Stomach smooth muscle (tissue), 2 donors: ENCODE data around the gene ACTRT2.

Experiments
- H3K27ac ChIP-seq: one replicate; pipeline ENCODE4 v1.7.0; 2013; ENCODE audit warnings: mild to moderate bottlenecking, low read length, inconsistent platforms
- H3K27me3 ChIP-seq, 2 donors: one replicate each; pipeline ENCODE4 v1.7.0; 2013; ENCODE audit warnings: low read length in 2 of 2; ENCODE audit not compliant: insufficient read depth in 2 of 2, control insufficient read depth in 1 of 2
- H3K36me3 ChIP-seq, 2 donors: one replicate each; pipeline ENCODE4 v1.7.0; 2013; ENCODE audit warnings: low read length in 2 of 2; ENCODE audit not compliant: control insufficient read depth in 2 of 2, insufficient read depth in 2 of 2
- H3K4me1 ChIP-seq: one replicate; pipeline ENCODE4 v1.7.0; 2013; ENCODE audit warnings: low read length; ENCODE audit not compliant: control insufficient read depth, insufficient read depth
- H3K4me3 ChIP-seq, 2 donors: one replicate each; pipeline ENCODE4 v1.7.0; 2013; ENCODE audit warnings: low read length in 2 of 2
- H3K9ac ChIP-seq, 2 donors: one replicate each; pipeline ENCODE4 v1.7.0; 2013; ENCODE audit warnings: low read length in 2 of 2, mild to moderate bottlenecking in 1 of 2
- H3K9me3 ChIP-seq, 2 donors: one replicate each; pipeline ENCODE4 v1.7.0; 2013; ENCODE audit warnings: low read length in 2 of 2; ENCODE audit not compliant: control insufficient read depth in 2 of 2
- donor health status: healthy.
- donor health status: Pancreatic carcinoma.

ACTRT2 gene

DNA sequence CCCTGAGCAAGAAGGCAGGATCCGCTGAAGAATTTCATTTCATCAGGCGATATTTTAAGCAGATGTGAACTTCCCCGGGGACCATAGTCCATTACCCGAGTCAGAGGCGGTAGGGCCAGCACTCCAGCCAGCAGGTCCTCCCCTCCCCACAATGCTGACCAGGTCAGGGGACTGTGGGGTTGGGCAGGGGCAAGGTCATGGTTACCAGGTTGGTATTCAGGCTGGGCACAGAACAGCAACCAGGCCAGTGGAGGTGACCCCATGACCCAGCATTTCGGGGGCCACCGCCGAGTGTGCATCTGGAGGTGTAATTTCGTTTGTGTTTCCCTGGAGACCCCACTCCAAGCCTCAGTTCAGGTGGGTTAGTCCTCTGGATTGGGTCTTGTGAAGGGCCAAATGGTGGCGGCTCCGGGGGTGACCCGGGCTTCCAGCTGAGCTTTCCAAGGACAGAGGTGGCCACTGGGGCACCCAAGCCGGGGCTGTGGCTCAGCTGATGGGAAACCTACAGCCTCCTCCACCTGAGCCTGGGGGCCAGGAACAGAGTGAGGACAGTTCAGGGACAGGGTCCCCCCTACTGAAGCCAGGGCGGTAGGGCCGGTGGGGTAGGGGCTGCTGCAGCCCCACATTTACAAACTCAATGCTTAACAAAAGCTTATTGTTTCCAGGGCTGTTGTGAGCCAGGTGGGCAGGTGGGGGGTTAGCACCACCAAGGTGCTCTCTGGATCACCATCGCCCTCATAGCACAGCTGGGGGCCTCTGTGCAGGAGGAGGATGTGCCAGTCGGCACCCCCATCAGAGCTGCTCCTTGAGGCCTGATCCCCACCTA lies 50.5 kb downstream of the ACTRT2 start:
- Histone ChIP-seq H3K27ac (no peak overlapping the region), H3K36me3 (no peaks in the 10 kb centered on the region), H3K4me3 (no peak overlapping the region), H3K4me1 (peaks cover 29% of the 10 kb centered on the region), H3K27me3 (peaks cover 52 to 72% of the 10 kb centered on the region in 2 donors), H3K9me3 (no peaks in the 10 kb centered on the region), H3K9ac (no peak overlapping the region)
